ENCODE data around the gene OR7G3. TPM values are rescaled to one million over a fixed set of nuclear protein-coding genes. Genes with fewer than 3 reads are reported as not detected.

Gene OR7G3
- total and polyA plus RNA-seq, 8 donors = not detected

DNA sequence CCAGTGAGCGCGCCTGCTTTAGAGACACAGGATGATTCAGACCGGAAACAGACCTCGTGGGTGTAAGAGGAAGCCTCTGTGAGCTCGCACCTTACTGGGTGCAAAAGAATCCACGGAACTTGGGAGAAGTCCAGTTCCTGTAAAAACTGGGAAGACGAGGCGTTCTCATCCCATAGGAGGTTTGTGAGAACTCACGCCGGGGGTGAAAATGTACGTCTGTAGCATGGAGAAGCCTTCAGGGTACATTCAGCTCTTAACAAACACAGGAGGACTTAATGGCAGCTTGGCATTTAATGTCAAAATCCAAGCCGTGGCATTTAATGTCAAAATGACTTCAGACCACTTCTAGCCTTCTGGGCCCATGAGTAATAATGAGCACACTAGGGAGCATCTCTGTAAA is 34.7 kb upstream of the OR7G3 start:
- no peak overlapping the region for H3K4me3 ChIP-seq
- DNase-seq (no peak), ATAC-seq (no peak)
- TF ChIP-seq, protein P1, sequence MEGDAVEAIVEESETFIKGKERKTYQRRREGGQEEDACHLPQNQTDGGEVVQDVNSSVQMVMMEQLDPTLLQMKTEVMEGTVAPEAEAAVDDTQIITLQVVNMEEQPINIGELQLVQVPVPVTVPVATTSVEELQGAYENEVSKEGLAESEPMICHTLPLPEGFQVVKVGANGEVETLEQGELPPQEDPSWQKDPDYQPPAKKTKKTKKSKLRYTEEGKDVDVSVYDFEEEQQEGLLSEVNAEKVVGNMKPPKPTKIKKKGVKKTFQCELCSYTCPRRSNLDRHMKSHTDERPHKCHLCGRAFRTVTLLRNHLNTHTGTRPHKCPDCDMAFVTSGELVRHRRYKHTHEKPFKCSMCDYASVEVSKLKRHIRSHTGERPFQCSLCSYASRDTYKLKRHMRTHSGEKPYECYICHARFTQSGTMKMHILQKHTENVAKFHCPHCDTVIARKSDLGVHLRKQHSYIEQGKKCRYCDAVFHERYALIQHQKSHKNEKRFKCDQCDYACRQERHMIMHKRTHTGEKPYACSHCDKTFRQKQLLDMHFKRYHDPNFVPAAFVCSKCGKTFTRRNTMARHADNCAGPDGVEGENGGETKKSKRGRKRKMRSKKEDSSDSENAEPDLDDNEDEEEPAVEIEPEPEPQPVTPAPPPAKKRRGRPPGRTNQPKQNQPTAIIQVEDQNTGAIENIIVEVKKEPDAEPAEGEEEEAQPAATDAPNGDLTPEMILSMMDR (IDR thresholded peaks at IDR 0.05) = no peak
- no peak overlapping the region for H3K27ac ChIP-seq
- H3K9me3 ChIP-seq = peaks cover 0 to 45% of the 10 kb centered on the region in 2 donors
- H3K27me3 ChIP-seq = no peaks in the 10 kb centered on the region
- intact Hi-C loops (cut with DNase I) = no loop called here
- peaks cover 11 to 100% of the 10 kb centered on the region in 2 donors for H3K36me3 ChIP-seq
- H3K4me1 ChIP-seq = no peaks in the 10 kb centered on the region

DNA sequence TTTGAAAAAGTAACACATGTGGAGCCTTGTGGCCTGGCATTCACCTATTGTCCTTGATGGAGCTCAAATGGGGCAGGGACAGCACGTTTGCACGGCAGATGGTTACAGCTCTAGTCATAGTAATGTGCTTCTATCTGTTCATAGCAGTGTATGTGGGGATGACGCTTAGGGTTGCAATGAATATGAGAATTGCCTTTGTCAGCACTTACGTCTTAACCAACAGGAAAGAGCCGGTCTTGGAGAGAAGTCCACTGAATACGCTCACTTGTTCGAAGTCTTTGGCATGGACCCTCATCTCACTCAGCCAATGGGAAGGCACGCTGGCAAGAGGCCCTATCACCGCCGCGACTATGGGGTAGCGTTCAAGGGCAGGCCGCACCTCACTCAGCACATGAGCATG is 33.1 kb upstream of the OR7G3 start:
- no peak overlapping the region for H3K27ac ChIP-seq
- intact Hi-C loops (cut with DNase I) = no loop called here
- H3K4me1 ChIP-seq = no peaks in the 10 kb centered on the region
- H3K9me3 ChIP-seq = peaks cover 0 to 55% of the 10 kb centered on the region in 2 donors
- no peak overlapping the region for H3K4me3 ChIP-seq
- no peaks in the 10 kb centered on the region for H3K27me3 ChIP-seq
- ATAC-seq (no peak), DNase-seq (no peak)
- TF ChIP-seq, protein P1 (IDR thresholded peaks at IDR 0.05) = no peak
- H3K36me3 ChIP-seq = peaks cover 11 to 98% of the 10 kb centered on the region in 2 donors

DNA sequence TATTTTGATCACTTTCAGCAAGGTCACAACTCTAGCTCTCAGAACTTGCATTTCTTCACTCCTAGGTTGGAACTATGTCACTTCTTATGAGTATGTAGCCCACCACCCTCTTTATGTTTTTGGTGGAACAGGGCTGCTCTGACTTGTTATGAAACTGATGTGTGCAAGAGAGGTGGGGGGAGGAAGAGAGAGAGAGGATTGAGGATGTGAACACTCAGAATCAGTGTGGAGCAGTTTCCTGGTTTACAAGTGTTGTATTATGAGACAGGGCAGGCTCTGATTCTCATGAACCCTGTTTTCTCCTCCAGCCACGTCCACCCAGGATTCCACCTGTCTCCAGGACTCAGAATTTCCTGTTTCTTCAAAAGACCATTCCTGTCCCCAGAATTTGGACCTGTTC is 29.6 kb upstream of the OR7G3 start:
- H3K9me3 ChIP-seq = peaks cover 0 to 69% of the 10 kb centered on the region in 2 donors
- DNase-seq = no peak
- no peaks in the 10 kb centered on the region for H3K27me3 ChIP-seq
- ATAC-seq = no peak
- TF ChIP-seq, protein P1 (IDR thresholded peaks at IDR 0.05) = no peak
- no peak overlapping the region for H3K27ac ChIP-seq
- no peaks in the 10 kb centered on the region for H3K4me1 ChIP-seq
- H3K4me3 ChIP-seq = no peak overlapping the region
- intact Hi-C loops (cut with DNase I) = no loop called here
- H3K36me3 ChIP-seq = peaks cover 11 to 91% of the 10 kb centered on the region in 2 donors

DNA sequence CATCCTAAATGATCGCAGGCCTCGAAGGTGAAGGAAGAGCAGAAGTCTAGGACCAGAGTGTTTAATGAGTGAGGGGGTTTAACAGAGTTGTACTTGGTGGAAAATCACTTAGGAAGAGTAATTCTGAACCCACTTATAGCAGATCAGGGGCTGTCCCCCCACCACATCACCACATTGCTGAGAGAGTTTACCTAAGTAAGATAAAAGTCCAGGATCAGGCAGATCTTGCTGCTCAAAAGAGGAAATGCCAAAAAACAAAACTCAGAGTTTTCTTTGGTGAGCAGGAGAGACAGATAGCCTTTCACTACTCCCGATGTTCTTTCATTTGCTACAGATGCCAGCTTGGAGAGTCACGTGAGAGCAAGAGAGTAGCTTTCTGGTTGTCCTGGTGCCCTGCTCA is 28.8 kb upstream of the OR7G3 start:
- Histone ChIP-seq H3K4me3 (no peak overlapping the region), H3K27ac (no peak overlapping the region), H3K27me3 (no peaks in the 10 kb centered on the region), H3K36me3 (peaks cover 11 to 89% of the 10 kb centered on the region in 2 donors), H3K4me1 (no peaks in the 10 kb centered on the region), H3K9me3 (peaks cover 0 to 62% of the 10 kb centered on the region in 2 donors)
- no peak for DNase-seq
- ATAC-seq = no peak
- TF ChIP-seq, protein P1 (IDR thresholded peaks at IDR 0.05) = no peak
- intact Hi-C loops (cut with DNase I) = no loop called here

DNA sequence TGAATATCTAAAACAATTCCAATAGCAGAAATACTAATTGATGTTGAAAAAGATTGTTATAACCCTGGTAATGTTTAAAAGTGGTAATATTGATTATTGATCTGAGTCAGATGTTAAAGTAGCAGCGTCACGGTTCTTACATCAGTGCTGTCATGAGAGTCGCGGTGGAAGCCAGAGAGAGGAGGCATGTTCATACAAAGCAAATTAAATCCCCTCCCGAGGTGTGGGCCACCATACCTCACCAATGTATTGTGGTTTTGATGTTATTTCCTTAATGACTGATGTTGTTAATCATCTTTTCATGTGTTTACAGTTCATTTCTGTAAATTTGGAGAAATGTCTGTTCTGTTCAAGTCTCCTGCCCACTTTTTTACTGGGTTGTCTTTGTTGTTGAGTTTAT is 24.6 kb upstream of the OR7G3 start:
- peaks cover 0 to 47% of the 10 kb centered on the region in 2 donors for H3K9me3 ChIP-seq
- no peaks in the 10 kb centered on the region for H3K4me1 ChIP-seq
- peaks cover 0 to 67% of the 10 kb centered on the region in 2 donors for H3K36me3 ChIP-seq
- no peak overlapping the region for H3K27ac ChIP-seq
- intact Hi-C loops (cut with DNase I) = no loop called here
- H3K4me3 ChIP-seq = no peak overlapping the region
- TF ChIP-seq, protein P1 (IDR thresholded peaks at IDR 0.05) = no peak
- DNase-seq = no peak
- no peak for ATAC-seq
- no peaks in the 10 kb centered on the region for H3K27me3 ChIP-seq

Measured in left lung (tissue), 10 donors.